Posterior cingulate gyrus (tissue), 11 donors: ENCODE results near the gene HOXC5.
A peak's percentile ranks its signal among the peaks of the same experiment; 100 is the strongest.

ENCODE experiments used
- DNase-seq, 10 donors: peaks; one replicate each; pipeline versions ENCODE4 v3.0.0 to v3.0.0-alpha.2; 2020 to 2021; ENCODE audit warnings: mixed read lengths in 3 of 10
- intact Hi-C: fragments of 100-400 bp; cut with DNase I; formaldehyde crosslinking; loops from one replicate; pipeline ENCODE4 v1.15.1; 2023

The HOXC5 gene

GRCh38 chr12:54005853-54006558 is 26.8 kb upstream of the HOXC5 start:
- intact Hi-C loops, result loop anchor here (1.0 kb wide), 1 partner anchor 185 kb away; no protein-coding TSS in a partner anchor
- DNase-seq, result peak; percentile 44 to 97 (median 82)

GRCh38 chr12:54006559-54007220 is 26.2 kb upstream of the HOXC5 start:
- intact Hi-C loops, result loop anchor here (1.0 kb wide), 1 partner anchor 185 kb away; no protein-coding TSS in a partner anchor
- no peak for DNase-seq

- intact Hi-C loops, result no loop called here
- no peak for DNase-seq
These were observed 25.2 kb upstream of the HOXC5 start for GRCh38 chr12:54007538-54008259.

GRCh38 chr12:54008260-54008552 is 24.6 kb upstream of the HOXC5 start:
- intact Hi-C loops, result no loop called here

GRCh38 chr12:54009171-54010052 is 23.4 kb upstream of the HOXC5 start:
- no peak for DNase-seq
- intact Hi-C loops, result no loop called here

More at GRCh38 chr12:54008260-54008552, 24.6 kb upstream of the HOXC5 start:
- DNase-seq, result no peak

- no peak for DNase-seq
- intact Hi-C loops, result no loop called here
These were observed 22.5 kb upstream of the HOXC5 start for GRCh38 chr12:54010053-54010971.

GRCh38 chr12:54010972-54011664 is 21.7 kb upstream of the HOXC5 start:
- DNase-seq, result no peak
- intact Hi-C loops, result no loop called here

GRCh38 chr12:54011665-54012532 is 21.0 kb upstream of the HOXC5 start:
- no peak for DNase-seq
- intact Hi-C loops, result no loop called here

GRCh38 chr12:54012631-54013409 is 20.0 kb upstream of the HOXC5 start:
- intact Hi-C loops, result no loop called here
- DNase-seq, result no peak

GRCh38 chr12:54014377-54015017 is 18.4 kb upstream of the HOXC5 start:
- intact Hi-C loops, result no loop called here
- peak in 1 of 10 donors; percentile 20 for DNase-seq

- peak in 1 of 10 donors; percentile 31 for DNase-seq
- intact Hi-C loops, result no loop called here
These were observed 17.6 kb upstream of the HOXC5 start for GRCh38 chr12:54015018-54015931.

- DNase-seq, result peak in 2 of 10 donors; percentile 22 to 56
- intact Hi-C loops, result no loop called here
These were observed 16.8 kb upstream of the HOXC5 start for GRCh38 chr12:54016051-54016450.

- peak in 2 of 10 donors; percentile 30 to 34 for DNase-seq
- intact Hi-C loops, result no loop called here
These were observed 16.3 kb upstream of the HOXC5 start for GRCh38 chr12:54016478-54016964.

- intact Hi-C loops, result no loop called here
- DNase-seq, result peak in 2 of 10 donors; percentile 10 to 25
These were observed 15.6 kb upstream of the HOXC5 start for GRCh38 chr12:54017027-54017788.
